NCI-H1105 treated with DMSO at 0.1 percent for 48 hours (cell line): Measurements from ENCODE around the gene ITGA6.
A peak's percentile ranks its signal among the peaks of the same experiment; 100 is the strongest.

Experiments
- DNase-seq: peaks from one replicate; lab custom pipeline; 2025; lab: John Stamatoyannopoulos, UW

ITGA6 gene

GRCh38 chr2:172427256-172427989, at the start of gene ITGA6:
Gene ITGA6, plus strand, starts transcription at chr2:172427586.
- DNase-seq, result peak; percentile 75

- DNase-seq, result no peak
These were observed 46.7 kb upstream of the ITGA6 start for GRCh38 chr2:172380436-172381274.

GRCh38 chr2:172381275-172382027, 45.9 kb upstream of the ITGA6 start:
- no peak for DNase-seq

- DNase-seq, result no peak
These were observed 40.0 kb upstream of the ITGA6 start for GRCh38 chr2:172387361-172387760.

- DNase-seq, result no peak
These were observed 37.6 kb upstream of the ITGA6 start for GRCh38 chr2:172389685-172390339.

- DNase-seq, result no peak
These were observed 33.4 kb upstream of the ITGA6 start for GRCh38 chr2:172394002-172394401.

GRCh38 chr2:172395503-172395902, 31.9 kb upstream of the ITGA6 start:
- DNase-seq, result no peak

- DNase-seq, result no peak
These were observed 30.1 kb upstream of the ITGA6 start for GRCh38 chr2:172397148-172397834.

GRCh38 chr2:172398440-172398839, 28.9 kb upstream of the ITGA6 start:
- no peak for DNase-seq

GRCh38 chr2:172399765-172400164, 27.6 kb upstream of the ITGA6 start:
- DNase-seq, result no peak

- no peak for DNase-seq
These were observed 25.2 kb upstream of the ITGA6 start for GRCh38 chr2:172402198-172402597.

GRCh38 chr2:172403402-172403801, 24.0 kb upstream of the ITGA6 start:
- no peak for DNase-seq

- DNase-seq, result no peak
These were observed 23.4 kb upstream of the ITGA6 start for GRCh38 chr2:172403881-172404468.

- no peak for DNase-seq
These were observed 22.6 kb upstream of the ITGA6 start for GRCh38 chr2:172404824-172405223.

- DNase-seq, result no peak
These were observed 21.7 kb upstream of the ITGA6 start for GRCh38 chr2:172405673-172406072.

GRCh38 chr2:172408143-172408766, 19.1 kb upstream of the ITGA6 start:
- peak; percentile 97 for DNase-seq

GRCh38 chr2:172409042-172409441, 18.3 kb upstream of the ITGA6 start:
- DNase-seq, result no peak

GRCh38 chr2:172412984-172413492, 14.3 kb upstream of the ITGA6 start:
- no peak for DNase-seq

- DNase-seq, result no peak
These were observed 12.1 kb upstream of the ITGA6 start for GRCh38 chr2:172415157-172415864.

- no peak for DNase-seq
These were observed 11.6 kb upstream of the ITGA6 start for GRCh38 chr2:172415865-172416183.
